Amniotic stem cell (primary cell): ENCODE results near the gene KRTAP2-2.
A peak's percentile ranks its signal among the peaks of the same experiment; 100 is the strongest.
"Not testable (repeated sequence)": the region's sequence is repeated elsewhere in the genome, so short reads cannot be mapped to it uniquely, and the experiment has no call there.

ENCODE experiments used
- DNase-seq: peaks from one replicate; lab custom pipeline; 2025; lab: John Stamatoyannopoulos, UW

Gene KRTAP2-2

GRCh38 chr17:41055130-41055529, at the start of gene KRTAP2-2:
Gene KRTAP2-2, minus strand, starts transcription at chr17:41055230. Its CDS starts 19 bp downstream, at chr17:41055211.
- DNase-seq: not testable (repeated sequence)

- not testable (repeated sequence) for DNase-seq
Measured at GRCh38 chr17:41104386-41105038, 49.5 kb upstream of the KRTAP2-2 start.

GRCh38 chr17:41103896-41104295, 48.9 kb upstream of the KRTAP2-2 start:
- no peak for DNase-seq

GRCh38 chr17:41101586-41102259, 46.7 kb upstream of the KRTAP2-2 start, which contains the start of gene KRTAP4-16:
Gene KRTAP4-16, minus strand, starts transcription at chr17:41102209. Its CDS starts 0 bp downstream, at chr17:41102209.
- no peak for DNase-seq

- peak; percentile 86 for DNase-seq
Measured at GRCh38 chr17:41099682-41100480, 44.9 kb upstream of the KRTAP2-2 start.

GRCh38 chr17:41098481-41098880, 43.5 kb upstream of the KRTAP2-2 start:
- DNase-seq: peak; percentile 47

GRCh38 chr17:41098042-41098441, 43.0 kb upstream of the KRTAP2-2 start, which contains the start of gene KRTAP4-8:
Gene KRTAP4-8, minus strand, starts transcription at chr17:41098142. Its CDS starts 58 bp downstream, at chr17:41098084.
- no peak for DNase-seq

GRCh38 chr17:41096055-41096454, 41.0 kb upstream of the KRTAP2-2 start:
- DNase-seq: no peak

- DNase-seq: not testable (repeated sequence)
Measured at GRCh38 chr17:41088760-41089352, 33.8 kb upstream of the KRTAP2-2 start.

- not testable (repeated sequence) for DNase-seq
Measured at GRCh38 chr17:41084100-41084856, 29.2 kb upstream of the KRTAP2-2 start, which contains the start of gene KRTAP4-7. Gene KRTAP4-7, plus strand, starts transcription at chr17:41084150. Its CDS starts 57 bp downstream, at chr17:41084207.

GRCh38 chr17:41083427-41083826, 28.4 kb upstream of the KRTAP2-2 start:
- DNase-seq: not testable (repeated sequence)

GRCh38 chr17:41082626-41083025, 27.6 kb upstream of the KRTAP2-2 start:
- peak; percentile 45 for DNase-seq

GRCh38 chr17:41076788-41077187, 21.8 kb upstream of the KRTAP2-2 start:
- no peak for DNase-seq

GRCh38 chr17:41073676-41074075, 18.6 kb upstream of the KRTAP2-2 start:
- DNase-seq: no peak

- no peak for DNase-seq
Measured at GRCh38 chr17:41071606-41072360, 16.8 kb upstream of the KRTAP2-2 start.

- no peak for DNase-seq
Measured at GRCh38 chr17:41069031-41069430, 14.0 kb upstream of the KRTAP2-2 start.

- no peak for DNase-seq
Measured at GRCh38 chr17:41067281-41067680, 12.3 kb upstream of the KRTAP2-2 start.

GRCh38 chr17:41065829-41066624, 11.0 kb upstream of the KRTAP2-2 start, which contains the start of gene KRTAP2-4:
Gene KRTAP2-4, minus strand, starts transcription at chr17:41065879. Its CDS starts 34 bp downstream, at chr17:41065845.
- no peak for DNase-seq

GRCh38 chr17:41065016-41065689, 10.1 kb upstream of the KRTAP2-2 start:
- DNase-seq: not testable (repeated sequence)
